BLaER1 (cell line): ENCODE data around the gene ZDHHC22.

Experiments
- H3K27ac ChIP-seq: shearing (Covaris generic); formaldehyde crosslinking; 2 replicates; pipeline ENCODE4 v1.8.1; 2022
- H3K27me3 ChIP-seq: shearing (Covaris generic); formaldehyde crosslinking; 2 replicates; pipeline ENCODE4 v1.8.1; 2022
- H3K36me3 ChIP-seq: shearing (Covaris generic); formaldehyde crosslinking; 2 replicates; pipeline ENCODE4 v1.8.1; 2022
- H3K4me1 ChIP-seq: shearing (Covaris generic); formaldehyde crosslinking; 2 replicates; pipeline ENCODE4 v1.8.1; 2022
- H3K4me2 ChIP-seq: shearing (Covaris generic); formaldehyde crosslinking; 2 replicates; pipeline ENCODE4 v1.8.1; 2022
- H3K4me3 ChIP-seq: shearing (Covaris generic); formaldehyde crosslinking; 2 replicates; pipeline ENCODE4 v1.8.1; 2022
- H3K9ac ChIP-seq: shearing (Covaris generic); formaldehyde crosslinking; 2 replicates; pipeline ENCODE4 v1.8.1; 2022
- H3K9me3 ChIP-seq: shearing (Covaris generic); formaldehyde crosslinking; 2 replicates; pipeline ENCODE4 v1.8.1; 2022
- H4K20me1 ChIP-seq: shearing (Covaris generic); formaldehyde crosslinking; 2 replicates; pipeline ENCODE4 v1.8.1; 2022
- Cebpa-rat ChIP-seq: shearing (Covaris generic); IDR thresholded peaks from 2 replicates; pipeline ENCODE4 v1.8.1; 2022

Gene ZDHHC22

DNA sequence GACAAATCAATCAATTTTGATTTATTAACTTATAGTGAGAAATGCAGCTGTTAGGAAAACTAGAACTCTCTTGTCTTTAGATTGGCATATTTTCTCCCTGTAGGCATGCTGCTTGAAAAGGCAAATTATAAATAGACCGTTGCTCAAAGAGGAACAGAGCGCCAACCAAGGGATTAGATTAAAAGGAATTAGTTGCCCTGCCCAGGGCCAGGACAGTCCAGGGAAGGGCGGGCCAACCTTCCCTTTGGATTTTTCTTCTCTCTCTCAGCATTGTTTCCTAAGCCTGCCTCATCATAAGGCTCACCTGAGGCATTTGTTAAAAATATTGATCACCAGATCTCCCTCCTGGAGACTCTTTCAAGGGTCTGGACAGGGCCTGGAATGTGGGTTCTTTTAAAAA is 34.9 kb downstream of the ZDHHC22 start:
- Histone ChIP-seq H3K4me3 (no peak overlapping the region), H3K4me1 (peaks cover 6% of the 10 kb centered on the region), H3K4me2 (no peak overlapping the region), H4K20me1 (peaks cover 16% of the 10 kb centered on the region; the same call in 1 of the 2 replicates), H3K27me3 (no peaks in the 10 kb centered on the region), H3K36me3 (peaks cover 65% of the 10 kb centered on the region), H3K9me3 (no peaks in the 10 kb centered on the region), H3K27ac (no peak overlapping the region), H3K9ac (no peak overlapping the region)
- TF ChIP-seq Cebpa-rat = no peak

DNA sequence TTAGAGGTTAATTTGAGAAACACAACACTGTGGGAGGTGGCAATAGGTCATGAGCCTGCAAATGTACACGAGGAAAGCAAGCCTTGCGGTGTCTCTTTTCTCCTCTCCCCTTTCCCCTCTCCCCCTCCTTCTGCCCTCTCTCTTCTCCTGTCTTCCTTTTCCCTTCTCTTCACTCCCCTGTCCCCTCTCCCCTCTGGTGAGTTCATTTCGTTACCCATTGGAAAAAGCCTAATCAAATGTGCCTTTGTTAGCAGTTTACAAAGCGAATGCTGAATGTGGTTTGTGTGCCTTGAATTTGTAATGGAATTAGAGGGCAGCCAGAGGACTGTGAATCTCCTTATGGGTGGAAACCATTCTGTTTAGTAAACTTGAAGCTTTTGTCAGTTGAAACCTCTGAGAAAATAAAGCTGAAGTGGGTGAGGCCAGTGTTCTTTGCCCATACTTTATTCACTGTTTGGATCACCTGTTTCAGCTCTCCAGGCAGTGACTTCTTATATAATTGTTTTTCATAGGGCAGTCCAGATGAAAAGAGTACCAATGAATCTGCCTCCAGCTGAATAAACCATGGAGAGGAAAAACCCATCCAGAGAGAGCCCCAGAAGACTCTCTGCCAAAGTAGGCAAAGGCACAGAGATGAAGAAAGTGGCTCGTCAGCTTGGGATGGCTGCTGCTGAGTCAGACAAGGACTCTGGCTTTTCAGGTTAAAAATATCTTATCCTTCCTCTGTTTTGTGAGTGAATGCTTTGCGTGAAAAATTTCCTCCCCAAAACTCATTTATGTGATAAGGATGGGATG is 36.2 kb downstream of the ZDHHC22 start:
- no peak for TF ChIP-seq Cebpa-rat
- Histone ChIP-seq H3K36me3 (peaks cover 52% of the 10 kb centered on the region), H3K9ac (no peak overlapping the region), H3K4me2 (no peak overlapping the region), H4K20me1 (peaks cover 19% of the 10 kb centered on the region; the same call in 1 of the 2 replicates), H3K4me1 (peaks cover 18% of the 10 kb centered on the region), H3K27me3 (no peaks in the 10 kb centered on the region), H3K9me3 (no peaks in the 10 kb centered on the region), H3K27ac (no peak overlapping the region), H3K4me3 (no peak overlapping the region)

GRCh38 chr14:77104393-77104792 is 37.2 kb downstream of the ZDHHC22 start:
- Histone ChIP-seq H3K4me1 (peaks cover 25% of the 10 kb centered on the region), H3K27me3 (no peaks in the 10 kb centered on the region), H3K9me3 (no peaks in the 10 kb centered on the region), H3K9ac (no peak overlapping the region), H3K36me3 (peaks cover 43% of the 10 kb centered on the region), H4K20me1 (peaks cover 11% of the 10 kb centered on the region; the same call in 1 of the 2 replicates), H3K4me3 (no peak overlapping the region), H3K27ac (no peak overlapping the region), H3K4me2 (no peak overlapping the region)
- no peak for TF ChIP-seq Cebpa-rat

DNA sequence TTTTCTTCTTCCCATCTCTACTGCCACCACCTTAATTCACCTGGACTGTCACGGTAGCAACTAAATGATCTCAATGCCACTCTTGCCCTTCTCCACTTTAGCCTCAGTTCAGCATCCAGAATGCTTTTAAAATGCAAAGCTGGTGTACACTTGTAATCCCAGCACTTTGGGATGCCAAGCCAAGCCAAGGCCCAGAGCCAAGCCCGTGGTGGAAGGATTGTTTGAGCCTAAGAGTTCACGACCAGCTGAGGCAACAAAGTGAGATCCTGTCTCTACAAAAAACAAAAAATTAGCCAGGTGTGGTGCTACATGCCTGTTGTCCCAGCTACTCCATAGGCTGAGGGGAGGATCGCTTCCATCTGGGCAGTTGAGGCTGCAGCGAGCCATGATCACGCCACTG is 37.6 kb downstream of the ZDHHC22 start:
- peaks cover 38% of the 10 kb centered on the region for H3K36me3 ChIP-seq
- no peak overlapping the region for H3K27ac ChIP-seq
- no peak overlapping the region for H3K9ac ChIP-seq
- no peaks in the 10 kb centered on the region for H3K9me3 ChIP-seq
- peaks cover 30% of the 10 kb centered on the region for H3K4me1 ChIP-seq
- TF ChIP-seq Cebpa-rat = no peak
- no peaks in the 10 kb centered on the region for H3K27me3 ChIP-seq
- H4K20me1 ChIP-seq = peaks cover 11% of the 10 kb centered on the region; the same call in 1 of the 2 replicates
- no peak overlapping the region for H3K4me3 ChIP-seq
- H3K4me2 ChIP-seq = no peak overlapping the region

DNA sequence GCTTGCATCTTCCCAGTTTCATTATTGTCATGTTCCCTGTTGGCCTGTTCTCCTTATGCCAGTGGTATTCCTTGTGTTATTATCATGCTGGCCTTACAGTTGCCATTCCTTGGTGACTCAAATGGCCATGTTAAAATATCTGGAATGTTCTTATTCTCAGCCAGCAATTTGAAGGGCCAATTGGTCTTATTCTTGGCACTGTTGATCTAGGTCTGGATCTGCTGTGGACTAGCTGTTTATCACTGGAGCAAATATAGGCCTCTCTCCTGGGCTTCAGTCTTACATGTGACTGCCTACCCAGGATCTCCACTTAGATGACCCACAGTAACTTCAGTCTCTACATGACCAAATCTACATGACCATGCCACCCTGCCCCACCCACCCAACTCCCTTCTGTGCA is 38.1 kb downstream of the ZDHHC22 start:
- H3K36me3 ChIP-seq = peaks cover 34% of the 10 kb centered on the region
- no peak overlapping the region for H3K4me2 ChIP-seq
- H3K9me3 ChIP-seq = no peaks in the 10 kb centered on the region
- peaks cover 11% of the 10 kb centered on the region; the same call in 1 of the 2 replicates for H4K20me1 ChIP-seq
- H3K27me3 ChIP-seq = no peaks in the 10 kb centered on the region
- H3K4me3 ChIP-seq = no peak overlapping the region
- no peak for TF ChIP-seq Cebpa-rat
- H3K4me1 ChIP-seq = peaks cover 34% of the 10 kb centered on the region
- no peak overlapping the region for H3K27ac ChIP-seq
- no peak overlapping the region for H3K9ac ChIP-seq

DNA sequence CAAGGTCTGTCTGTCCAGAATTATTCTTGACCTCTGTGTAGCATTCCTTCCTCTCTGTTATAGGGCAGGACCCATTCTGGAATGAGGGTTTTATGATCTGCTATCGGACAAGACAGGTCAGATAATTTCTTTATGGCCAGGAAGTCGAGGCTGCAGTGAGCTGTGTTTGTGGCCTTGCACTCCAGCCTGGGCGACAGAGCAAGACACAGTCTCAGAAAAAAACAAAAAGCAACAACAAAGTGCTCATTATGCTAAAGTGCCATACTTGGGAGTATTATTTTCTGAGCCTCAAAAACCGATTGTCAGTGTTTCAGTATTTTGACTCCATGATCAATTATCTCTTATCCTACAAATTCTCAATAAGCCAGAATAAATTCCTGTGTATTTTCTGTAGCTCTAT is 39.4 kb downstream of the ZDHHC22 start:
- no peak for TF ChIP-seq Cebpa-rat
- H3K9ac ChIP-seq = no peak overlapping the region
- H3K4me1 ChIP-seq = peaks cover 36% of the 10 kb centered on the region
- H4K20me1 ChIP-seq = peaks cover 11% of the 10 kb centered on the region; the same call in 1 of the 2 replicates
- H3K27me3 ChIP-seq = no peaks in the 10 kb centered on the region
- H3K36me3 ChIP-seq = peaks cover 20% of the 10 kb centered on the region
- no peak overlapping the region for H3K4me3 ChIP-seq
- H3K9me3 ChIP-seq = no peaks in the 10 kb centered on the region
- H3K4me2 ChIP-seq = peak overlapping the region; percentile 15; the same call in 1 of the 2 replicates
- no peak overlapping the region for H3K27ac ChIP-seq

- TF ChIP-seq Cebpa-rat = no peak
- H4K20me1 ChIP-seq = peaks cover 11% of the 10 kb centered on the region; the same call in 1 of the 2 replicates
- no peak overlapping the region for H3K27ac ChIP-seq
- peaks cover 46% of the 10 kb centered on the region for H3K4me1 ChIP-seq
- H3K4me3 ChIP-seq = no peak overlapping the region
- H3K4me2 ChIP-seq = peak overlapping the region; percentile 15; the same call in 1 of the 2 replicates
- H3K36me3 ChIP-seq = peaks cover 8% of the 10 kb centered on the region
- no peaks in the 10 kb centered on the region for H3K27me3 ChIP-seq
- H3K9me3 ChIP-seq = no peaks in the 10 kb centered on the region
- no peak overlapping the region for H3K9ac ChIP-seq
Observed at GRCh38 chr14:77100961-77101360, 40.6 kb downstream of the ZDHHC22 start.

- Histone ChIP-seq H3K27ac (no peak overlapping the region), H3K27me3 (no peaks in the 10 kb centered on the region), H3K9me3 (no peaks in the 10 kb centered on the region), H3K4me2 (peak overlapping the region; percentile 99), H3K4me3 (no peak overlapping the region; the same call in 1 of the 2 replicates), H4K20me1 (peaks cover 11% of the 10 kb centered on the region; the same call in 1 of the 2 replicates), H3K36me3 (no peaks in the 10 kb centered on the region), H3K4me1 (peaks cover 46% of the 10 kb centered on the region), H3K9ac (peak overlapping the region; percentile 87; the same call in 1 of the 2 replicates)
- TF ChIP-seq Cebpa-rat = no peak
Observed at GRCh38 chr14:77099425-77100167, 42.0 kb downstream of the ZDHHC22 start.

DNA sequence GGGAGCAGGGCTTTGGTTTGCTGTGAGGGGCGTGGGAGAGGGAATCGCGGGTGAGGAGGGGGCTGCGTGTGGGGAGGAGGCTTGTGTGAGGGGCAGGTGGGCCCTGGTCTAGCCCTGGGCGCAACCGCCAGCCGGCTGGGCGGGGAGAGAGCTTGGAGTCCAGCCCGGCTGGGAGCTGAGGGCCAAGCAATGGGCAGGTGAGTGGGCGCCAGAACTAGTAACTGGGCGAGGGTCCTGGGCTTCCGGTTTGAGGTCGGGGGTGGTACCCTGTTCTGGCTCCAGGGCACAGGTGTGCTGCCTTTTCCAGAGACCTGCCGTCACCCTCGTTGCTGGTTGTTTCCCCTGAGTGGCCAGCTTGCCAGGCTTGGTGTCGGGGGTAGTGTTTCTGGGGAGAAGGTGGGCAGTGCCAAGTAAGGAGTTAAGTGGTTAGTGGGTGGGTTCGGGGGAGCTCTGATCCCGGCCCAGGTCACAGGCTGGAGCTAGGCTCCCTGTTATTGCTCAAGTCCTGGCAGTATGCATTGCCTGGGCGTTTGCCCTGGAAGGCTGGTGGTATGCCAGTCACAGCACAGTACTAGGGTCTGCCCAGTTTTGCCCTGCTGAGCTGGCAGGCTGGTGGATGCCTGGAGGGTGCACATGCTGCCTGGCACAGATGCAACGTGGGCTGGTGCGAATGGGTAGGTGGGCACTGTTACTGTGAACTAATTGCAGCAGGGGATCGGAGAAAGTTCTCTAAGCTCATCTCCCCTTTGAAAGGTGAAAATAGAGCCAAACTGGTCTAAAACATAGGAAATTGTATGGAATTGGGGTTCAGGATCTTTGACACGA is 42.9 kb downstream of the ZDHHC22 start:
- Histone ChIP-seq H3K36me3 (no peaks in the 10 kb centered on the region), H3K4me2 (peak overlapping the region; percentile 99), H3K27ac (peak overlapping the region; percentile 81), H4K20me1 (peaks cover 11% of the 10 kb centered on the region; the same call in 1 of the 2 replicates), H3K4me3 (peak overlapping the region; percentile 84), H3K9me3 (no peaks in the 10 kb centered on the region), H3K27me3 (no peaks in the 10 kb centered on the region), H3K4me1 (peaks cover 46% of the 10 kb centered on the region), H3K9ac (peak overlapping the region; percentile 87)
- no peak for TF ChIP-seq Cebpa-rat
